Astrocyte (in vitro differentiated cells and primary cell): ENCODE results near the gene ANKRD44.

Source experiments
- EZH2 ChIP-seq: IDR thresholded peaks from 2 replicates; pipeline ENCODE4 v1.6.1; 2012; ENCODE audit warnings: mild to moderate bottlenecking, low read length, inconsistent platforms; ENCODE audit not compliant: insufficient read depth
- TF ChIP-seq, protein P1 (sequence below): IDR thresholded peaks from 2 replicates; pipeline ENCODE4 v1.5.1; 2011; ENCODE audit warnings: low read depth, mild to moderate bottlenecking, inconsistent platforms, low read length, moderate library complexity; ENCODE audit not compliant: insufficient read depth

DNA sequence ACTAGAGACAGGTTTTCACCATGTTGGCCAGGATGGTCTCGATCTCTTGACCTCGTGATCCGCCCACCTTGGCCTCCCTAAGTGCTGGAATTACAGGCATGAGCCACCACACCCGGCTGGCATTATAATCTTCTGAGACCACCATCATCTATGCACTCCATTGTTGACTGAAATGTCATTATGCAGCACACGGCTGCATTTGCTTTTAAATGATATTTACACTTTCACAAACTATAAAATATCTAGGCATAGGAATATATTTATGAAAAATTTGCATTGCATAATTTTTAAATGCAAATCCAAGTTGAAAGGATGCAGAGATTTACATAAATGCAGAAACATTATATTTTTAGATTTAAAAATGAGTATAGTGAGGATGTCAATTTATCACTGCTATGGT is 30.0 kb upstream of the ANKRD44 start:
- TF ChIP-seq, protein P1, sequence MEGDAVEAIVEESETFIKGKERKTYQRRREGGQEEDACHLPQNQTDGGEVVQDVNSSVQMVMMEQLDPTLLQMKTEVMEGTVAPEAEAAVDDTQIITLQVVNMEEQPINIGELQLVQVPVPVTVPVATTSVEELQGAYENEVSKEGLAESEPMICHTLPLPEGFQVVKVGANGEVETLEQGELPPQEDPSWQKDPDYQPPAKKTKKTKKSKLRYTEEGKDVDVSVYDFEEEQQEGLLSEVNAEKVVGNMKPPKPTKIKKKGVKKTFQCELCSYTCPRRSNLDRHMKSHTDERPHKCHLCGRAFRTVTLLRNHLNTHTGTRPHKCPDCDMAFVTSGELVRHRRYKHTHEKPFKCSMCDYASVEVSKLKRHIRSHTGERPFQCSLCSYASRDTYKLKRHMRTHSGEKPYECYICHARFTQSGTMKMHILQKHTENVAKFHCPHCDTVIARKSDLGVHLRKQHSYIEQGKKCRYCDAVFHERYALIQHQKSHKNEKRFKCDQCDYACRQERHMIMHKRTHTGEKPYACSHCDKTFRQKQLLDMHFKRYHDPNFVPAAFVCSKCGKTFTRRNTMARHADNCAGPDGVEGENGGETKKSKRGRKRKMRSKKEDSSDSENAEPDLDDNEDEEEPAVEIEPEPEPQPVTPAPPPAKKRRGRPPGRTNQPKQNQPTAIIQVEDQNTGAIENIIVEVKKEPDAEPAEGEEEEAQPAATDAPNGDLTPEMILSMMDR: no peak
- TF ChIP-seq EZH2: no peak
